IgD-negative memory B cell (primary cell): ENCODE measurements around the gene FMOD. TPM values are rescaled to one million over a fixed set of nuclear protein-coding genes. Genes with fewer than 3 reads are reported as not detected.

Experiments used
- H3K27ac Mint-ChIP-seq, 3 donors: one replicate each; pipeline ENCODE4 v1.8.0; 2020 to 2022; ENCODE audit warnings: mild to moderate bottlenecking in 3 of 3, mixed read lengths in 3 of 3, moderate library complexity in 1 of 3
- H3K27me3 Mint-ChIP-seq: one replicate; pipeline ENCODE4 v1.8.0; 2021; ENCODE audit warnings: mixed read lengths
- H3K36me3 Mint-ChIP-seq: one replicate; pipeline ENCODE4 v1.8.0; 2020; ENCODE audit warnings: mild to moderate bottlenecking, mixed read lengths
- H3K4me1 Mint-ChIP-seq, 3 donors: one replicate each; pipeline ENCODE4 v1.8.0; 2020 to 2022; ENCODE audit warnings: mixed read lengths in 3 of 3, mild to moderate bottlenecking in 1 of 3
- H3K4me3 Mint-ChIP-seq, 4 donors: one replicate each; pipeline ENCODE4 v1.8.0; 2020 to 2022; ENCODE audit warnings: mild to moderate bottlenecking in 4 of 4, mixed read lengths in 4 of 4, moderate library complexity in 3 of 4
- H3K9me3 Mint-ChIP-seq, 3 donors: one replicate each; pipeline ENCODE4 v1.8.0; 2020 to 2021; ENCODE audit warnings: mixed read lengths in 3 of 3, mild to moderate bottlenecking in 1 of 3
- polyA plus RNA-seq: library from polyadenylated mRNA; unstranded; fragments of 300-500 nt; fragmentation: Illumina TruSeq; gene quantifications from one replicate; pipeline ENCODE4 v1.2.3, GENCODE V29; 2021

The FMOD gene
- polyA plus RNA-seq, 1 donor from 2014 or later: 0.28 TPM

DNA sequence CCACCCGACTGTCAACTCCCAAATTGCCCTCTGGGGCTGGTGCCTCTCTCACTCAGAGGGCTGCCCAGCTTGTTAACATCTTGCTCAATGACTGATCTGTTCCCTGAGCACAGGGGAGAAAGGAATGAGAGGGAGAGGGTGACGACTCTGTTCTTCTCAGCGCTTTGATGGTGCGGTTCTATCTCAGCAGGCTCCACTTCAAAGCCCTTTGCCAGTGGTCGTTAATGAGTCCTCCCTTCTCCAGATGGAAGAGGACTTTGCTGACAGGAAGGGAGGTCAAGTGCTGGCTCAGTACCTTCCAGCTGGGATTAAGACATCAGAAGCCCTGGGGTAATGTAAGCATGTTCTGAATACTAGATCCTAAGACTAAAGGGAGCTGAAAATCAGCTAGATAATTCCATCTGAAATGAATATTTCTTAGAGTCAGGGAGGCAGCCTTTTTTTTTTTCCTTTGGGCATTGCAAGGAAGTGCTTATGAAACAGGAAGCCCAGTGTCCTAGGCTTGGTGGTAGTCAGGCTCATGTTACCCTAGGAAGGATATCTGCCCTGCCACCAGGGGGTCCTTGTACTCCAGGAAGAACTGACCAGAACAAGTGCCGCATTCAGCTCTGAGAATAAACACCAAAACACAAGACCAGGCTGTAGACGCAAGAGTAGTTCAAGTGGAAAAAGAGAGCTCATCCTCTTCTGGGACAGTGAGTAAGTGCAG lies 4.7 kb downstream of the FMOD start:
- Mint-ChIP-seq H3K36me3 (no peaks in the 10 kb centered on the region), H3K27ac (no peak overlapping the region), H3K4me3 (no peak overlapping the region), H3K27me3 (peaks cover 32% of the 10 kb centered on the region), H3K9me3 (no peaks in the 10 kb centered on the region), H3K4me1 (peaks cover 3 to 5% (median 4%) of the 10 kb centered on the region in 3 donors)

DNA sequence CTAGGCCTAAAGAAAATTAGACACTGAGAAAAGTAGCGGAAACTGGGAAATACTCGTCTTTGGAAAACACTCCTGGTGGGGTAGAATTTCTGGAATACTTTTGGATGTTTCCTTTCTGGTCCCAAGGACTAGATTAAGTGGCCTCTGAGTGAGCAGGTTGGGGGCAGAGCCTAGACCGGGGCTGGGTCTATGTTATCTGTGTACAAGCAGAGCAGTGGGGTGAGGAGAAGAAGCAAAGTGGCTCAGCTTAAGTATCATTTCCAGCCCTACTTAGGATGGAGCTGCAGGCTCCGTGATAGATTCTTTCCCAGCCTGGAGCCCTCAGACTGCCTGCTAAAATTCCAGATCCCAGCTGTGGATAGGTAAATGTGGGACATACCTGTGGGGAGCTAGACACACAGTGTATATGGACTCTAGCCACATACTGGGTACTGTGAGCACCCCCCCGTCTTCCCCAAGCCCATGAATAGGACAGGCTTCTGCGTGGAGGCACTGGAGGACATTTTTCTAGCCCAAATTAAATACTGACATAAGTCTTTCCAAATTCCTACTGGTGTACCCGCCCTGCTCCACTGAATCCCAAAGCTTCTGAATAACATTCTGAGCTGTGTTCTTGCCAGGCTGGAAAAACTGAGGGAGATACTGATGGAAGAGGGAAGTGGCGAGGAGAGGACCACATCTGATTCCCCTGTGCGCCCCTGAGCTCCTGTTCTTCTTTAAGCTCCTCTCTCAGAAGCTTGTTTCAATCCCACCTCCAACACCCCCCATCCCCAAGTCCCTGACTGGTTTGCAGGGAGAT lies 6.8 kb downstream of the FMOD start:
- peaks cover 38% of the 10 kb centered on the region for H3K27me3 Mint-ChIP-seq
- H3K4me1 Mint-ChIP-seq: peaks cover 5 to 12% (median 8%) of the 10 kb centered on the region in 3 donors
- H3K36me3 Mint-ChIP-seq: no peaks in the 10 kb centered on the region
- H3K4me3 Mint-ChIP-seq: no peak overlapping the region
- H3K27ac Mint-ChIP-seq: no peak overlapping the region
- H3K9me3 Mint-ChIP-seq: no peaks in the 10 kb centered on the region

DNA sequence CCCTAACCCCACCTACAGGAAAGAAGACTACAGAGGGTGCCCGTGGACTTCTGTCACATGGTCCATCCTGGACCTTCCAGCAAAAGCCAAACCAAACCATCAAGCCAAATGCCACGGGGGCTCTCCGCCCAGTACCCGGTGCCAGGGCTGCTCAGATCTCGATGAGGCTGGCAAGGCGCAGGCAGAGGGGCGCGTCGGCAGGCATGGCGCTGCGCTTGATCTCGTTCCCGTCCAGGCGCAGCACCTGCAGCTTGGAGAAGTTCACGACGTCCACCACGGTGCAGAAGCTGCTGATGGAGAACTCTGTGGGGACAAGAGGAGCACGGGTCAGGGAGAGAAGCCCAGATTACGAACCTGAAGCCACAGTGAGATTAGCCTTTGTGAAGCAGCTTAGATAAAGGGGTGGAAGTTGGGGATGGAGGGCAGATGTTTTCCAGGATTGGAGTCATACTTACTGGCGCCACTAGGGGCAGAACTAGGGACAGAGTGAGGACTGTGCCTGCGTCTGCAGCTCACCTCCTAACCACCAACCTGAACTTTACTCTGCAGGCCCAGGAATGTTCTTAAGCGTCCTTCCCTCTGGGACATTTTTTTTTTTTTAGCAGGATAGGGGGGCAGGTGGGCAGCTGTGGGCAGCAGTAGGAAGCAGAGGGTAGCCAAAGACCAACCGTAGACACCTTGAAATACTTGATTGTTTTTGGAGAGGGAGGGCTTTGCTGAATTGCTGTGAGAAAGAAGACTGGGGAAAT lies 8.6 kb downstream of the FMOD start:
- no peaks in the 10 kb centered on the region for H3K9me3 Mint-ChIP-seq
- peak overlapping the region in 2 of 4 donors; percentile 52 to 83 for H3K4me3 Mint-ChIP-seq
- peaks cover 8 to 12% (median 10%) of the 10 kb centered on the region in 3 donors for H3K4me1 Mint-ChIP-seq
- peak overlapping the region in 1 of 3 donors; percentile 1 for H3K27ac Mint-ChIP-seq
- no peaks in the 10 kb centered on the region for H3K36me3 Mint-ChIP-seq
- H3K27me3 Mint-ChIP-seq: peaks cover 33% of the 10 kb centered on the region

DNA sequence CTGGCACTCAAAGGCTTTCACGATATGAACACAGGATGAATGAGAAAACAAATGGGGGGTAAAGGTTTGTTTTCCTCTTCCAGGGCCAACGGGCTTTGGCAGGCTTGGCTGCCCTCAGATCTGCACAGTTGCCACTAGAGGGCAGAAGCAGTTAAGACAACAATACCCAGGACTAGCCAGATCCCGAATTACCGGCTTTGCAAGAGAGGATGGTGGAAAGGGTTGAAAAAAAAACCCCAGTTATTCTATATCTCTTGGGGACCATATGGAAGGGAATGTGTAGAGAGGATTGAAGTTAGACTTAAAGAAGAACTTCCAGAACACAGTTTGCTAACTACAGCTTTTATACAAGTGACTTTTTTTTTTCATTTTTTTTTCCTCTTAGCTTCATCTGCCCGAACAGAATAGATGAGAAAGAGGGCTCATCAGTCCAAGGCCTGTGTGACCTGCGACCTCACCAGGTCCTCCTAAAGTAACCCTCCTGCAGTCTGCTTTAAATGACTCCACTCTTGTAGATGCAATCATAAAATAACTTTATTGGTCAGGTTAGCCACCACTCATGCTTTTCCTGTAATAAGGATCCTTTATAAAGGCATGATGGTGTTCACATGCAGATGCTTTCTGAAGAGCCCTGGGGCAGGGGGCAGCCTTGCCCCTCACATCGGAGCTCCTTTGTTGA lies 10.7 kb downstream of the FMOD start:
- Mint-ChIP-seq H3K27me3 (peaks cover 18% of the 10 kb centered on the region), H3K36me3 (no peaks in the 10 kb centered on the region), H3K9me3 (no peaks in the 10 kb centered on the region), H3K4me3 (no peak overlapping the region), H3K4me1 (peaks cover 12 to 14% (median 13%) of the 10 kb centered on the region in 3 donors), H3K27ac (peak overlapping the region in 2 of 3 donors; percentile 20 to 39)

DNA sequence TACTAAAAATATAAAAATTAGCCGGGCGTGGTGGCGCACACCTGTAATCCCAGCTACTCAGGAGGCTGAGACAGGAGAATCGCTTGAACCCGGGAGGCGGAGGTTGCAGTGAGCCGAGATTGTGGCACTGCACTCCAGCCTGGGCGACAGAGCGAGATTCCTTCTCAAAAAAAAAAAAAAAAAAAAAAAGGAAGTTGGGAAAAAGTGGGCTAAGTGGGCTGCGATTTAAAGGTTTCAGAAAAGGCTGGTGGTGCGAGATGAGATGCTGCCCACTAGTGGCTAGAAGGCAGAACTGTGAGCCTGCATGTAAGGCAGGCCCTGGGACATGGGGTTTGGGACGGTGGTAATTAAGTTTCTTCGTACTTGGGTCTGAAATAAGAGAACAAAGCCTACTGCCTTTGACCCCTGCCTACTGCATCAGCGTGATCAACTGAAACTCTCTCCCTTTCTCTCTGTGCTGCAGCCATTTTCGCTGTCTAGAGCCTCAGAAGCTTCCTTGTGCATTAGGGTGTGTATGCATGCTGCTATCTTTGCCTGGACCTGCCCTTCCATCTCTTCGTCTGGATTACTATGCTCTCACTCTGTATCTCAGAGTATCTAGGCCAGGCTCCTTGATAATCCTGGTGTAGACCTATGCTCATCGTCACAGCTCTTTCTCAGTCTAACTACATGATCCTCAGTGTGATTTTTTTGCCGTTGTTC lies 12.4 kb downstream of the FMOD start:
- H3K9me3 Mint-ChIP-seq: no peaks in the 10 kb centered on the region
- H3K27me3 Mint-ChIP-seq: peaks cover 18% of the 10 kb centered on the region
- H3K27ac Mint-ChIP-seq: peak overlapping the region in 1 of 3 donors; percentile 83
- H3K4me3 Mint-ChIP-seq: peak overlapping the region in 1 of 4 donors; percentile 77
- H3K4me1 Mint-ChIP-seq: peaks cover 12 to 14% (median 13%) of the 10 kb centered on the region in 3 donors
- H3K36me3 Mint-ChIP-seq: no peaks in the 10 kb centered on the region

DNA sequence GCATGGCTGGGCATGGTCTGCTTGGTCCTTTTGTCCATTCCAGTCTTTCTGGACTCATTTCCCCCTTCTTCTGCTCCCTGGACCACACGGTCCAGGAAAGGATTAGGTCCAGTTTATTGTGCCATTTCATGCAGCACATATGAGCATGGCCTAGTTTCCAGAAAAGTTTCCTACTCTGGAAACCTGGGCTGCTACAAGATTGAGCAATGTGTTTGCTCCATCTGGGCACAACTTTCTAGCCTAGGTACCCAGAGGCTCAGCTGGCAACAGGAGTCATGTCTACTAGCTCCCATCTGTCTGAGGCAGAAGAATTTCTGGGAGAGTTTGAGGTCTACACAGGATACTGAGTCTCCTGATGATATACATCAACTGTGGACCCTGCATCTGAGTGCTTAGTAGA lies 14.8 kb downstream of the FMOD start:
- H3K4me3 Mint-ChIP-seq: no peak overlapping the region
- no peak overlapping the region for H3K27ac Mint-ChIP-seq
- H3K4me1 Mint-ChIP-seq: peaks cover 11 to 13% (median 12%) of the 10 kb centered on the region in 3 donors
- H3K9me3 Mint-ChIP-seq: no peaks in the 10 kb centered on the region
- H3K27me3 Mint-ChIP-seq: peaks cover 8% of the 10 kb centered on the region
- no peaks in the 10 kb centered on the region for H3K36me3 Mint-ChIP-seq

DNA sequence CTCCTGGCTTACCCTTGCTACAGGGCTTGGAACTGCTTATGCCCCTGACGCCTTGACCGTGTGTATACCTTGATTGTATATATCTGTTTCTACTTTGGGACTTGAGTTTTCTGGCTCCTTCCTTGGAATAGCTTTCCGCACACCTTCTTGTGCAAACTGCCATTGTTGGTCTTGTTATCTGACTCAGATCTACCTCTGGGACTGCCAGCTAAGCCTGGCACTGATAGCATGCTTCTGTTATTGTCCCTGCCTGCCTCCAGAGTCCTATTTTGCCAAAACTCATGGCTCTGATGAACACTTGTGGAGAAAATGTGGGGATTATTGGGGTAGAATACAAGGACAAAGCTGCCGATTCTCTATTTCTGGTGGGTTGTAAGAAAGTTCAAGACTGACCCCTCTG lies 15.4 kb downstream of the FMOD start:
- H3K4me3 Mint-ChIP-seq: no peak overlapping the region
- no peaks in the 10 kb centered on the region for H3K36me3 Mint-ChIP-seq
- H3K27ac Mint-ChIP-seq: no peak overlapping the region
- H3K27me3 Mint-ChIP-seq: peaks cover 2% of the 10 kb centered on the region
- peaks cover 11 to 13% (median 12%) of the 10 kb centered on the region in 3 donors for H3K4me1 Mint-ChIP-seq
- no peaks in the 10 kb centered on the region for H3K9me3 Mint-ChIP-seq

DNA sequence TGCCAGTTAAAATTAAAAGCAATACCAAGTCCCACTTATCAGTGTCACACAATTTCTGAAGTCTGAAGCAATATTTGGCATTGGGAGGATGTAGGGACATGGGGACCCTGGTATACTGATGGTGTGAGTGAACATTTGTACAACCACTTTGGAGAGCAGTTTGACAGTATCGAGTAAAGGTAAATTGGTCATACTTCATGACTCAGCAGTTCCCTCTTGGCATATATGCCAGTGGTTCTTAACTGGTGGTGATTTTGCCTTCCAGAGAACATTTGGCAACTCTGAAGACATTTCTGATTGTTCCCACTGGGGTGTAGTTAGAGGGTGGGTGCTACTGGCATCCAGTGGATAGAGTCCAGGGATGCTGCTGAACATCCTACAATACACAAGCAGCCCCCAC lies 19.7 kb downstream of the FMOD start:
- Mint-ChIP-seq H3K36me3 (no peaks in the 10 kb centered on the region), H3K27me3 (no peaks in the 10 kb centered on the region), H3K27ac (no peak overlapping the region), H3K4me3 (no peak overlapping the region), H3K4me1 (peaks cover 14 to 22% (median 19%) of the 10 kb centered on the region in 3 donors), H3K9me3 (no peaks in the 10 kb centered on the region)

DNA sequence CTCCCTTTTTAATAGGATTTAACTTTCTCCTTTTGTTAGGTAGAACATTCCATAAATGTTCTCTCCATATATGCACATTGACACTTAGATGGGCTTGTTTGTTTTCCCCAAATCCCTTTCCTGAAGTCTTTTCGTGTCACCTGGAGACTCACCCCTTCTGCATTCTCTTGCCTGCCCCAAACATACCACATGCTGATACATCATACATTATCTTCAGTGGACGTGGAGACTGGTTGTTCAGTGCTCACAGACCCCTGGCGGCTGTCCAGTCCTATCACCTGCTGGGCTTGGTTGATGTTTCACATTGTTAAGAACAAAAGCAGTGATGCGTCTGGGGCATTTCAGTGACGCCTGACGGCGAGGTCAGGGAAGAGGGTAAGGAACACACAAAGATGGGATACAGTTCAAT lies 22.2 kb downstream of the FMOD start:
- peak overlapping the region in 2 of 4 donors; percentile 12 to 14 for H3K4me3 Mint-ChIP-seq
- H3K9me3 Mint-ChIP-seq: no peaks in the 10 kb centered on the region
- no peaks in the 10 kb centered on the region for H3K27me3 Mint-ChIP-seq
- no peaks in the 10 kb centered on the region for H3K36me3 Mint-ChIP-seq
- H3K4me1 Mint-ChIP-seq: peaks cover 31 to 36% (median 31%) of the 10 kb centered on the region in 3 donors
- H3K27ac Mint-ChIP-seq: peak overlapping the region; percentile 74 to 98 (median 87)

DNA sequence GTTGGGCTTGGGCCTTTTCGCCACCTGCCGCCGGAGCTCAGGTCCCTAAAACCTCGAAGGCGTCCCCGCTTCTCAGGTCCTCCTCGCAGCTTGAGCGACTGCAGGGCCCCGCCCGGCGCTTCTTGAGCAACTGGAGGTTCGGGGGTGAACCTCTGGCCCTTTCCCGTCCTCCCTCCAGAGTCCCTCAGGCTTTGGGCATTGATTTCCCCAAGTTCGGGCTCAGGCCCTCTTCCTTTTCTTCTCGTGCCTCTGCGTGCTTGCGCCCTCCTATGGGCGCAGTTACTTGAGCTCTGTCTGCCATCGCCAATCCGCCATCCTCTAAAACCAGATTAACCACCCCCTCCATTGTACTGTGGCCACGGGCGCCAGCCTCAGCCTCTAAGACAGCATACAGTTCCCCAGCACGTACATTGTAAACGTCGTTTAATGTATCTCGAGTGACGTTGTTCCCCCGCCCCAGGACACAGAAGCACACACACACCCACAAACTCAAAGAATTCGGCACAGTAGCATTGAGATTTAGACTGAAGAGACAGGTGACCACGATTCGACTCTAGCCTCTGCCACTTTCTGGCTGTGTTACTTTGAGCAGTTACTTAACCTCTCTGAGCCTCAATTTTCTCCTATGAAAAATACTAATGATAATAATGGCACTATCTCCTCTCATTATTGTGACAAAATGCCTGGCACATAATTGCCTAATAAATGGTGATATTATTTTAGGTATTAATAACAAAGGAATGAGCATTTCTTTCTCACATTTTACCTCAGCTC lies 23.1 kb downstream of the FMOD start:
- peak overlapping the region; percentile 65 to 92 (median 76) for H3K4me3 Mint-ChIP-seq
- no peaks in the 10 kb centered on the region for H3K9me3 Mint-ChIP-seq
- H3K36me3 Mint-ChIP-seq: no peaks in the 10 kb centered on the region
- H3K4me1 Mint-ChIP-seq: peaks cover 39 to 45% (median 40%) of the 10 kb centered on the region in 3 donors
- H3K27ac Mint-ChIP-seq: peak overlapping the region; percentile 87 to 99 (median 98)
- no peaks in the 10 kb centered on the region for H3K27me3 Mint-ChIP-seq

DNA sequence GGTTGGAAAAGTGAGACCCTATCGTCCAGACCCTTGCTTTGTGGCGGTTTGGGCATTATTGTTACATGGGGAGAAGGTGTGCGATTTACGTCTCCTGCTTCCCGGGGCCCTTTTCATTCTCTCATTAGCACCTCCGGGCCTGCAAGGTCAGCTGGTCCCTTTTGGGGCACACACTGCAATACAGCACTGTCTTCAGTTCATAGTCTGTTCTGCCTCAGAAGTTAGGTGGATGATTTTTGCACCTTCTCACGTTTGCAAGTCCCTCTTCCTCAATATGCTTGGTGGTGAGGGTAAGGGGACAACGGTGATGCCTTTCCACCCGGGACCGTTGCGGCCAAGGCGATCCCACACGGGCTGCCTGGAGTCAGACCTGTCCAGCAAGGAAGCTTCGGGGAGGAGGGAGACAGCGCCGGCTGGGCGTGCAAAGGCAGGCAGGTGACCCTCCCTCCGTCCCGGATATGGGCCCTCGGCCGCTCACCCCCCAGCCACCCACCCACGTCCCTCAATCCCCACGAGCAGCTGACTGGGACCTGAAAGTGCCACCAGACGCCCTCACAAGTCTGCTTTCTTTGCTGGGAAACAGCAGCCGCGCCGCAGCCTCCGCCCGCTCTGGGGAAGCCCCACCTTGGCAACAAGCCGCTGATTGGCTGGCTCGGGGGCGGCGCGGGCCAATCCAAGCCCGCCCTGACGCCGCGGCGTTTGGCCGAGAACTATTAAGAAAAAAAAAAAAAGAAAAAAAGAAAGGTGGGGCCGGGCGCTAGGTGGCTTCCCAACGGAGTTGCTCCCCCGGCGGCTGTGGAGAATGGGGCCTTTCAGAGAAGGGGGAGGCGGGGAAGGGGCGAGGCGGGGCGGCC lies 23.9 kb downstream of the FMOD start:
- Mint-ChIP-seq H3K4me3 (peak overlapping the region; percentile 65 to 92 (median 76)), H3K27ac (peak overlapping the region; percentile 87 to 99 (median 98)), H3K27me3 (no peaks in the 10 kb centered on the region), H3K36me3 (no peaks in the 10 kb centered on the region), H3K9me3 (no peaks in the 10 kb centered on the region), H3K4me1 (peaks cover 46 to 53% (median 48%) of the 10 kb centered on the region in 3 donors)

DNA sequence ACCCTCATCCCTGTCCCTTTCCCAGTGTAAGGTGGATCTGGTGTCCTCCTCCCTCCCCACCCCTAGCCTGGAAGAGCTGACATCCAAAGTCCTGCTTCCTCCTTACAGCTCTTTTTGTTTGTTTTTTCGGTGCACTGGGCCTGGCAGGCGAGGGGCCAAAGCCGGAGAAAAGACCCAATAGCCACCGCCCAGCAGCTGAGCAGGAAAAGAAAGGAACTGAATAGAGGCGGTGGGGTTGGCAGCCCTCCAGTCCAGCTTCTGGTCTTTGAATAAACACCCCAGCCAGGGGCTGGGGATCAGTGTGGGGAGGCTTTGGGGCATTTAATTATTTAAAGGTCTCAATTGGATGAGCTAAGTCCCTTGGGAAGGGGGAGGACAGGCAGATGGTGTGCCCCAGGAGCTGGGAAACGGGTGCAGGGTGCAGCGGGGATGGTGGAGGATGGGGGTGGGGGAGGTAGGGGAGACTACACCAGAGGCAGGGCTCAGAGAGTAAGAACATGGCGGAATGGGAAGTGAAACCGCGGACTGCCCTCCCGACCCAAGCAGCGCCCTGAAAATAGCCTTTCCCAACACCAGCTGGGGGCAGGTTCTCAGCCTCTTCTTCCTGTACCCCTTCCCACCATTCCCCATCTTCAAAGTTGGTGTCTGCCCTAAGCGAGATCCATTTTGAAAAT lies 25.4 kb downstream of the FMOD start:
- Mint-ChIP-seq H3K4me1 (peaks cover 50 to 67% (median 61%) of the 10 kb centered on the region in 3 donors), H3K36me3 (no peaks in the 10 kb centered on the region), H3K27ac (peak overlapping the region; percentile 87 to 99 (median 98)), H3K9me3 (no peaks in the 10 kb centered on the region), H3K4me3 (peak overlapping the region; percentile 65 to 92 (median 68)), H3K27me3 (no peaks in the 10 kb centered on the region)
